IPS-20b (cell line): ENCODE results near the gene THRSP.
"Not testable (repeated sequence)": the region's sequence is repeated elsewhere in the genome, so short reads cannot be mapped to it uniquely, and the experiment has no call there.

Source experiments
- H3K27ac ChIP-seq: one replicate; pipeline ENCODE4 v1.5.1; 2013; ENCODE audit warnings: low read length
- H3K27me3 ChIP-seq: 2 replicates; pipeline ENCODE4 v1.6.1; 2013; ENCODE audit warnings: mild to moderate bottlenecking, low read length, inconsistent platforms; ENCODE audit not compliant: insufficient read depth
- H3K36me3 ChIP-seq: 2 replicates; pipeline ENCODE4 v1.6.1; 2013; ENCODE audit warnings: low read depth, mild to moderate bottlenecking, inconsistent platforms, low read length, moderate library complexity; ENCODE audit not compliant: insufficient read depth
- H3K4me1 ChIP-seq: 2 replicates; pipeline ENCODE4 v1.6.1; 2013; ENCODE audit warnings: mild to moderate bottlenecking, control low read depth, inconsistent platforms, low read length, moderate library complexity; ENCODE audit not compliant: insufficient read depth
- H3K4me3 ChIP-seq: 2 replicates; pipeline ENCODE4 v1.5.1; 2013; ENCODE audit warnings: mild to moderate bottlenecking, low read length, inconsistent platforms
- H3K9ac ChIP-seq: 2 replicates; pipeline ENCODE4 v1.6.1; 2013; ENCODE audit warnings: low read depth, mild to moderate bottlenecking, inconsistent platforms, low read length, moderate library complexity
- H3K9me3 ChIP-seq: 2 replicates; pipeline ENCODE4 v1.6.1; 2013; ENCODE audit warnings: mild to moderate bottlenecking, low read depth, low read length, inconsistent platforms; ENCODE audit not compliant: insufficient read depth

The THRSP gene

DNA sequence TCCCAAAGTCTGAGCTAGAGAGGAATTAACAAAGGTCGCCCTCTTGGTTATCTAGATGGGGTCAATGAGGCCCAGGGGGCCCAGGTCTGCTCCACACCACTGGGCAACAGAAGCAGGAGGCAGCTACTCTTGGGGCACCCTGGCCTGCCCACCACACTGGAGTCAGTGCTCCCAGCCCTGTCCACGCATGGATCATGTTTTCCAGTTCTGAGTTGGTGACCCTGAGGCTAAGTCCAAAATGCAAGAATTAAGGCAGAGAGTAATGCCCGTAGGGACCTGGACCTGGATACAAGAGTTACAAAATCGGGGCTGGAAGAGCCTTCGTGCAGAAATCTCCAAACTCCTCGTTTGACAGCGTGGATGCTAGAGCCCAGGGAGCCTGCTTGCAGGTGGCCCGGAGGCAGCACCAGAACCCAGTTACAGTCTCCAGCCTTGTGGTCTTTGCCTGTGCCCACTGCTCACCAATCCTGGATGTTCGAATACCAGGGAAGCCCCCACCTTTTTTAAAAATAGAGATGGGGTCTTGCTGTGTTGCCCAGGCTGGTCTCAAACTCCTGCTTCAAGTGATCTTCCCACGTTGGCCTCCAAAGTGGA is 6.1 kb upstream of the THRSP start:
- no peaks in the 10 kb centered on the region for H3K27me3 ChIP-seq
- no peaks in the 10 kb centered on the region for H3K36me3 ChIP-seq
- no peak overlapping the region for H3K9ac ChIP-seq
- H3K27ac ChIP-seq, result no peak overlapping the region
- no peaks in the 10 kb centered on the region for H3K4me1 ChIP-seq
- no peak overlapping the region for H3K4me3 ChIP-seq
- H3K9me3 ChIP-seq, result no peaks in the 10 kb centered on the region

DNA sequence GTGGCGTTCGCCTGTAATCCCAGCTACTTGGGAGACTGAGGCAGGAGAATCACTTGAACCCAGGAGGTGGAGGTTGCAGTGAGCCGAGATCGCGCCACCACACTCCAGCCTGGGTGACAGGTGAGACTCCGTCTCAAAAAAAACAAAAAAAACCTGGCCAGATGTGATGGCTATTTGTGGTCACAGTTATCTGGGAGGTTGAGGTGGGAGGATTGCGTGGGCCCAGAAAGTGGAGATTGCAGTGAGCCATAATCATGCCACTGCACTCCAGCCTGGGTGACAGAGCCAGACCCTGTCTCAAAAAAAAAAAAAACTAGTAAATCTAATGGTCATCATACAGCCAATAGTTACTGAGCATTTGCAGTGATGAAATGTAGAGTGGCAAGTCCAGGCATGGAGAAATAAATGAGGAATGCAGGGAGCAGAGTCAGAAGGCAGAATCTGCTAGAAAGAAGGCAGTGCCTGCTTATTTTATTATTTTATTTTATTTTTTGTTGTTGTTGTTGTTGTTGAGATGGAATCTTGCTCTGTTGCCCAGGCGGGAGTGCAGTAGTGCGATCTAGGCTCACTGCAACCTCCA is 3.8 kb upstream of the THRSP start:
- not testable (repeated sequence) for H3K4me1 ChIP-seq

DNA sequence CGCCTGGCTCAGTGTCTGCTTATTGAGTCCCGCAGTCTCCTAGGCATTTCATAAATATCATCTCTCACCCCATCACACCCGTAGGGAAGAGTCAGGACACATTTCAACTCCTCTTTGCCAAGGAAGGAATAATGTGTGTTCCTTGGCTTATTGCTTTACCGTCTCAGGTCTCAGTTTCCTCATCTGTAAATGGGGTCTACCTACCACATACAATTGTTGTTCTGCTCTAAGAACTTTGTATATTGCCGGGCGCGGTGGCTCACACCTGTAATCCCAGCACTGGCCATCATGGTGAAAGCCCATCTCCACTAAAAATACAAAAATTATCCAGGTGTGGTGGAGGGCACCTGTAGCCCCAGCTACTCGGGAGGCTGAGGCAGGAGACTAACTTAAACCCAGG is 3.1 kb upstream of the THRSP start:
- Histone ChIP-seq H3K9ac (no peak overlapping the region), H3K36me3 (no peaks in the 10 kb centered on the region), H3K9me3 (no peaks in the 10 kb centered on the region), H3K4me3 (no peak overlapping the region), H3K27me3 (no peaks in the 10 kb centered on the region), H3K27ac (no peak overlapping the region), H3K4me1 (no peaks in the 10 kb centered on the region)

More for the DNA sequence above, 3.8 kb upstream of the THRSP start:
- not testable (repeated sequence) for H3K36me3 ChIP-seq, H3K27me3 ChIP-seq, H3K9me3 ChIP-seq, H3K9ac ChIP-seq, H3K27ac ChIP-seq, H3K4me3 ChIP-seq

DNA sequence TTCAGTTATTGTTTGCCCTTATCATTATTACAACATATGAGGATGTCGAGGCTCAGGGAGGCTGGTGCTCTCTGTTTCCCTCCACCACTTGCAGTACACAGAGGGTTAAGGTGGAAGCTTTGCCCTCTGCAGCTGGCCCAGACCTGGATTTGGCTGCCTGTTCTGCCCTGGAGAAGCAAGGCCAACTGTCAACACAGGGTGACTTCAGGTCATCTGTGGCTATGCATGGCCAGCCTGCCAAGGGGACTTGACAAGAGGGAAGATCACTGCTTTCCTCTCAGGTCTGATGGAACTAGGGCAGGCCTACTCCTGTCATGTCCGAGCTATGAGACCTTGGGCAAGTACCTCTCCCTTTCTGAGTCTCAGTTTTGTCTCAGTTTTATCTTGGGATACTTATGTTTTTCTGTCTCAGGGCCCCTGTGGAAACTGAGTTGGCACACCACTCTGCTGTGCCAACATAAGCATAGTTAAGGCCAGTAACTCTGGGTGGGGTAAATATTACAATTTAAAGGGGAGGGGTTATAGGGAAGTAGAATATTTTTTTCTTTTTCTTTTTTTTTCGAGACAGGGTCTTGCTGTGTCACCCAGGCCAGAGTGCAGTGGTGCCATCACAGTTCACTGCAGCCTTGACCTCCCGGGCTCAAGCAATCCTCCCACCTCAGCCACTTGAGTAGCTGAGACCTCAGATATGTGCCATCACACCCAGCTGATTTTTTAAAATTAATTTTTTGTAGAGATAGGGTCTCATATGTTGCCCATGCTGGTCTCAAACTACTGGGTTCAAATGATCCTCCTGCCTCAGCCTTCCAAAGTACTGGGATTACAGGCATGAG is 2.4 kb upstream of the THRSP start:
- Histone ChIP-seq H3K9ac (no peak overlapping the region), H3K4me1 (no peaks in the 10 kb centered on the region), H3K27ac (no peak overlapping the region), H3K27me3 (no peaks in the 10 kb centered on the region), H3K36me3 (no peaks in the 10 kb centered on the region), H3K9me3 (no peaks in the 10 kb centered on the region), H3K4me3 (no peak overlapping the region)

DNA sequence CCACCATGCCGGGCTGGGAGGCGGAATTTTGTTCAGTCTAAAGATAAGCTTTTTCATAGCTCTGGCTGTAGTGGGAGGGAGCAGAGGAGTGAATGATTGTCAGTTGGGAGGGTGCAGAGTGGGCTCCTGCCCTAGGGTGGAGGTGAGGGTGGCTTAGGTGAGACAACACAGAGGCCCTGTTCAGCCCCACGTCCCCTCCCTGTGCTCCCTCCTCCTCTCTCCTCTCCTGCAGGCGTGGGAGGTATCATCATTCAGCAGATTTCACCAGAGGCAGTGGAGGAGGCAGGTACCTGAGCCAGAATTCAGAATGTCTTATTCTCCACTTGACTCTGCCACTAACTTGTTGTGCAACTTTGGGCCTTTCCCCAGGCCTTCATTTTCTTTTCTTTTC is 1.7 kb upstream of the THRSP start:
- Histone ChIP-seq H3K27ac (no peak overlapping the region), H3K9me3 (no peaks in the 10 kb centered on the region), H3K4me1 (no peaks in the 10 kb centered on the region), H3K36me3 (no peaks in the 10 kb centered on the region), H3K4me3 (no peak overlapping the region), H3K9ac (no peak overlapping the region), H3K27me3 (no peaks in the 10 kb centered on the region)

DNA sequence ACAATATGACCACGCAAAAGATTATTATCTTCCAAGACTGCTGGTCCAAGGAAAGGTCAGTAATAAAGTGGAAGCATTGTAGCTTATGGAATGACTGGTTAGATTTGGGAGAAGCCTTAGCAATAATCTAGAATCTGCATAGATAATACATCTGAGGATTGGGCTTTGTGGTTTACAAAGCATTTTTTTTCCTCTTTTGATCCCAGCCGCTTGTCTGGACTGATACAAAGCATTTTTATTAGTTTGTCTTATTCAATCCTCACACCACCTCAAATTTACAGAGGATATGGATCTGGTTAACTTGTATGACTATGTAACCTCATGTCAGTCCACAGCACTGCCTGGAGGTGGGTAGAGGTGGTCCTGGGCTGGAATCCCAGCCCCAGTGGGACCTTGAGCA is 990 bp upstream of the THRSP start:
- H3K27ac ChIP-seq, result no peak overlapping the region
- no peak overlapping the region for H3K4me3 ChIP-seq
- no peak overlapping the region for H3K9ac ChIP-seq
- no peaks in the 10 kb centered on the region for H3K27me3 ChIP-seq
- no peaks in the 10 kb centered on the region for H3K4me1 ChIP-seq
- H3K9me3 ChIP-seq, result no peaks in the 10 kb centered on the region
- peaks cover 5% of the 10 kb centered on the region for H3K36me3 ChIP-seq

DNA sequence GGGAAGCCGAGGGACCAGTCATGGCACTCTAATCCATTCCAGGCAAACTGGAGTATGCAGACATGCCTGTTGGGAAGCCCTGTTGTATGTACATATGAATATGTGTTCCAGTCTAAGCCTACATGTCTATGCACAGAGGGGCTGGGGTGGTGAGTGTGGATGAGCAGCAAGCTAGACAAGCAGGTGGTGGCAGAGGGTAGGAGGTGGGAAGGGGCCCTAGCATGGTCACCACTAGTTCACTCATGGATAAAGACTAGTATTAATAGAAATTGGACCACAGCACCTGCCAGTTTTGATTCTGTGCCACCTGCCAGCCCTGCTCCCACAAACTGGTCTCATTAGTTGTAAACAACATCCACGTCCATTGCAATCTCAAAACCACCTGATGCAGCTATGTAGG is 1.5 kb downstream of the THRSP start:
- H3K9me3 ChIP-seq, result no peaks in the 10 kb centered on the region
- H3K36me3 ChIP-seq, result peaks cover 23% of the 10 kb centered on the region
- H3K9ac ChIP-seq, result no peak overlapping the region
- H3K4me3 ChIP-seq, result no peak overlapping the region
- no peaks in the 10 kb centered on the region for H3K4me1 ChIP-seq
- H3K27ac ChIP-seq, result no peak overlapping the region
- no peaks in the 10 kb centered on the region for H3K27me3 ChIP-seq

DNA sequence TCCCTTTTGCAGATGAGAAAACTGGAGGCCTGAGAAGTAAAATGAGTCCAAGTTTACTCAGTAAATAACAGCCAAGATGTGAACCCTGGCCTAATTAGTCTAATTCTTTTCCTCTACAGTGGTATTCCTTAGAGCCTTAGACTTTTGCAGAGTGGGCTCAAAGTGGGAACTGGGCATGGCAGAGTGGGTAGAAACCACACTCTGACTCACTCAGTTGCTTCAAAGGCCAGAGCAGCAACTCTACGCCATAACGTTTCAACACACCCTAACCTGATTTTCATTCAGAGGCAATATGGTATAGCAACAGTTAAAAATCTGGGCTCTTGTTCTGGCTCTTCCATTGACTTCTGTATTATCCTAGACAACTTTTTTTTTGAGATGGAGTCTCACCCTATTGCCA is 2.8 kb downstream of the THRSP start:
- no peaks in the 10 kb centered on the region for H3K4me1 ChIP-seq
- peaks cover 34% of the 10 kb centered on the region for H3K36me3 ChIP-seq
- no peak overlapping the region for H3K9ac ChIP-seq
- no peak overlapping the region for H3K4me3 ChIP-seq
- no peaks in the 10 kb centered on the region for H3K27me3 ChIP-seq
- no peaks in the 10 kb centered on the region for H3K9me3 ChIP-seq
- no peak overlapping the region for H3K27ac ChIP-seq

DNA sequence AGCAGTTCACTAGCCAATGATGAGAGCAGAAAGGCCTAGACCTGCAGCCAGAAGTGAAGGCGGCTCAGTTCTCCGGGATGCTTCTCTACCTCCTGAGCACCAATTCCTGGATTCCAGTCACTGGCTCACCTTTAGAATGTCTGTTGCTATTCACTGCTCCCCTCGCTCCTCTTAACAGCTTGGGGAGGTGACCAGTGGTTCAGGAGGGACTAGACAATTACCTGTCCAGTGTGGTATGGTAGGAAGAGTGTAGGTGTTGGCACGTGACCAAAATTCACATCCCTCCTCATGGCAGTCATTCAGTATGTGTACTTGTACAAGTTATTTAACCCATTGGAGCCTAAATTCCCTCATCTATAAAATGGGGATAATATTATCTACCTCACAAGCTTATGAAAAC is 4.0 kb downstream of the THRSP start:
- Histone ChIP-seq H3K27ac (no peak overlapping the region), H3K36me3 (peaks cover 44% of the 10 kb centered on the region), H3K9me3 (no peaks in the 10 kb centered on the region), H3K4me1 (no peaks in the 10 kb centered on the region), H3K4me3 (no peak overlapping the region), H3K27me3 (no peaks in the 10 kb centered on the region), H3K9ac (no peak overlapping the region)

DNA sequence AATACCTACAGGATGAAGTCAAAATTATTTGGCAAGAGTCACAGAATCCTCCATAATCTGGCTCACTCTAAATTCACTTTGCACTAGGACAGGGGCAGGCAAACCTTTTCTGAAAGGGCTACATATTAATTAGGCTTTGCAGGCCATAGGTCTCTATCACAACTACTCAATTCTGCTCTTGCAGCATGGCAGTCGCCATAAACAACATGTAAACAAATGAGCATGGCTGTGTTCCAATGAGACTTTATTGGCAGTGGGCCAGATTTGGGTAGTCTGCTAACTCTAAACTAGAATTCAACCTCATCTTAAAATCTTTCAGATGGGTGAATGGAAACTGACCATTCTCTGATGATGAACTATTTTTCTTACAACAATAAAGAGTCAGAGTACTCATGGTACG is 5.8 kb downstream of the THRSP start:
- Histone ChIP-seq H3K9me3 (no peaks in the 10 kb centered on the region), H3K36me3 (peaks cover 48% of the 10 kb centered on the region), H3K27me3 (no peaks in the 10 kb centered on the region), H3K4me1 (no peaks in the 10 kb centered on the region), H3K9ac (no peak overlapping the region), H3K4me3 (no peak overlapping the region), H3K27ac (no peak overlapping the region)

DNA sequence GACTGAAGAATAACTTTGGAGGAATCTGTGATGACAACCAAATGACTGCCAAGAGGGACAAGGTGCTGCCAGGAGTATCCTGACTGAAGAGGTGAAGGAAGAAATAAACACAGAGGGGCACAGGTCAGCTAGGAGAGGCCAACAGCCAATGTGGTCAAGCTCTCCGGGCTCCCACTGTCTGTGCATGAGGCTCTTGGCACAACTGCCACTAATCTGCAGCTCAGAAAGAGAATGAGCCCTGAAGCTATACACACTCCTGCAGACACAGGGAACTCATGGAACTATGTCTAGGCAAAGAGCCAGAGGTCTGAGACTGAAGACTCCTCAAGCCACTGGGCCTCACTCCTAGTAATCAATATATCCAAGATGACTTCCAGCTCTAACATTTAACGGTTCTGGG is 7.0 kb downstream of the THRSP start:
- no peak overlapping the region for H3K4me3 ChIP-seq
- H3K27me3 ChIP-seq, result no peaks in the 10 kb centered on the region
- H3K27ac ChIP-seq, result no peak overlapping the region
- H3K9ac ChIP-seq, result no peak overlapping the region
- peaks cover 48% of the 10 kb centered on the region for H3K36me3 ChIP-seq
- no peaks in the 10 kb centered on the region for H3K9me3 ChIP-seq
- no peaks in the 10 kb centered on the region for H3K4me1 ChIP-seq

DNA sequence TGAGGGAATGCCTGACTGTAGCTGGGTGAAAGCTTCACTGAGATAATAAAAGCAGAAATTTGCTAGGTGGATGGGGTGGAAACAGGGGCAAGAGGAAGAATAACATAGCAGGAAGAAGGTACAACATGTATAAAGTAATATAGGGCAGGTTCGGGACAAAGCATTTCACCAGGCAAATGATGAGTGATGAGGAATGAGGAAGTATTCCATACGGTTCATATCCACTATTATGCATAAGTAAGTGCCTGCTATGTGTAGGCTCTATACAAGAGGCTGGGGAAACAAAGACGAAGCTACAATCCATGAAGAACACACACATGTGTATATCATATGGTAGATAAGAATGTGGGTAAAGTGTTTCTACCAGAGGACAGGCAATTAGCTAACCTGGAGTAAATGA is 8.1 kb downstream of the THRSP start:
- no peak overlapping the region for H3K4me3 ChIP-seq
- no peaks in the 10 kb centered on the region for H3K9me3 ChIP-seq
- H3K27ac ChIP-seq, result no peak overlapping the region
- H3K4me1 ChIP-seq, result no peaks in the 10 kb centered on the region
- no peak overlapping the region for H3K9ac ChIP-seq
- H3K27me3 ChIP-seq, result no peaks in the 10 kb centered on the region
- peaks cover 48% of the 10 kb centered on the region for H3K36me3 ChIP-seq
